NCI-H82 treated with DMSO at 0.1 percent for 48 hours (cell line): ENCODE measurements around the gene S100A8.

Experiments
- DNase-seq: peaks from one replicate; lab custom pipeline; 2025; ENCODE audit not compliant: unreplicated experiment; lab: John Stamatoyannopoulos, UW

Gene S100A8

GRCh38 chr1:153393926-153394325 lies 3.1 kb upstream of the S100A8 start:
- no peak for DNase-seq

DNA sequence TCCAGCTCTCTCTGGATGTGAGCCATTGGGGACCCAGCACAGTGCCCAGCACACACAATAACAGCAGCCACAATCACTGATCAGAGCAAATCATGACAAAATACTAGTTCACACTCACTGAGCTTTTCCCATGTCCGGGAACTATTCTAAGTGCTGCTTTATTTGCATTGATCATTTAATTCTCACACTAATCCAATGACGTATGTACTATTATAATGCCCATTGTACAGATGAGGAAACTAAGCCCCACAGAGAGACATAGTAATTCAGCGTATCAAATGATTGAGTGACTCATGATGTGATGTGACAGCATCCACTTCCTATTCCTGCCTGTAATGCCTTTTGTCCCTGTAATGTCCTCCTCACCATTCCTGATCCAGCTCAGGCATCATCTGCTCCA lies 1.9 kb upstream of the S100A8 start:
- no peak for DNase-seq

DNA sequence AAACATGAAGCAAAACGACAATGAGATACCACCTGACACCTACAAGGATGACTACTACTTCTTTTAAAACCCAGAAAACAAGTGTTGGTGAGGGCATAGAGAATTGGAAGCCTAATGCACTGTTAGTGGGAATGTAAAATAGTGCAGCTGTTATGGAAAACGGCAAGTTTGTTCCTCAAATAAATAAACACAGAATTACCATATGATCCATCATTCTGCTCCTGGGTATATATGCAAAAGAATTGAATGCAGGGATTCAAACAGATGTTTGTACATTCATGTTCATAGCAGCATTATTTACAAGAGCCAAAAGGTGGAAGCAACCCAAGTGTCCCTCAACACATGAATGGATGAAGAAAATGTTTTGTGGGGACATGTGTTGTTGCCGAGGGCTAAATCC lies 1.4 kb upstream of the S100A8 start:
- no peak for DNase-seq

GRCh38 chr1:153389973-153390879 lies 647 bp downstream of the S100A8 start:
- DNase-seq = no peak

- DNase-seq = no peak
Measured at GRCh38 chr1:153389401-153389800, 1.5 kb downstream of the S100A8 start.

- DNase-seq = no peak
Measured at GRCh38 chr1:153387785-153388184, 3.1 kb downstream of the S100A8 start.

DNA sequence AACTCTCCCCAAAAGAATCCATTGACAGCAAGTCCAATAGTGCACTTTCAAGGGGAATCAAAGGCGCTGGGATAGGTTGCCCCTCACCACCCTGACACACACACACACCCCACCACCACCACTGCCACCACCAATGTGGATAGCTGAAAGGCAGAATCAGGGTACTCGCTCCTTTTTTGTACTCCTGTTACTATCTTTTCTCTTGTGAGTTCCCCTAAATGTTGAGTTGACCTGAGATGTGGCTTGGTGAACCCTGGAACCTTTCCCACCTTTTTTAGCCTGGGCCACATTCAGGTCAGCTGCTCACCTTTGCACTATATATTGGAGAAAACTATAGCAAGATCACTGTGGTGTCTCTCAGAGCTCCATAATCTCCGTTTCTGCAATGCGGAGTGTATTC lies 3.9 kb downstream of the S100A8 start:
- DNase-seq = no peak

DNA sequence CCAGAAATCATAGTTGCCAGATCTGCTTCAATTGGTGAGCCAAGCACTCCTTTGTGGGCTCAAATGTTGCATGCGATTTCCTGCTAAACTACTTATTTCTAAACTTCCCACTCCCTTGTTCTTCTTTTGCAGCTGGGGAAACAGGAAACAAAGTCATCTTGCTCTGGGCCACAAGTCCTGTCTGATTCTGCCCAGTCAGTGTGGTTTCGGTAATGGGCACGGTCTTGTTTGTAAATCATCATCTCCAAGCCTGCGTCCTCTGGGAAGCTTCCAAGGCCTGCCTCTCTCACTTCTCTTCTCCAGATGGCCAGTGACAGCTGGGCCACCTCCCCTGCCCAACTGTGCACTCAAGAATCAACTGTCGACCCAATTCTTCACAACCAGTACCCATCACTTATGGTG lies 4.4 kb downstream of the S100A8 start:
- DNase-seq = no peak

DNA sequence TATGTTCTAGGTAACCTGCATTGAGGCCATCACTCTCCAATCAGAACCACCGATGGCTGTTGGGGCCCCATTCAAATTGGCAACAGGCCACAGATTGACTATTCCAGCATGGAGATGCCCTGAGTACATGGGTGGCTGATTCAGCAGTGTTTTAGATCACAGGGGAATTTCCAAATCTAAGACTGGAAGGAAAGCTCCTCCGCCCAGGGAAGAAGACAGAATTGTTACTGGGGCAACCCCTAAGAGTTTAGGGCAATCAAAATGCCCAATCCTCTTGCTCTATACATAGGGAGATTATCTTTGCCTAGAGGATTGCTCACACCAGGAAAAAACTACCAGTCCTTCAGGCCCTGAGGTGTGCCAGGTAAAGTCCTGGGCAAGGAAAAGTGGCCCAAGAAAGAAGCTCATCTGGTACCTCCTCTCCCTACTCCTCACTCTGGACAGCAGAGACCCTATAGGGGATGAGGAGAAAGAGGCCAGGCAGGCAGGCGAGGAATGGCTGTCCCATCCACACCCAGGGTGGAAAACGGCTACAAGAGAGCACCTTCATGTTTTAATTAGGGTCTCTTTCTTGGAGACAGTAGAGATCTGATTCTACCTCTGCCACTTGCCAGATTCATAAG lies 5.8 kb downstream of the S100A8 start:
- no peak for DNase-seq

- no peak for DNase-seq
Measured at GRCh38 chr1:153380711-153381110, 10.2 kb downstream of the S100A8 start.

DNA sequence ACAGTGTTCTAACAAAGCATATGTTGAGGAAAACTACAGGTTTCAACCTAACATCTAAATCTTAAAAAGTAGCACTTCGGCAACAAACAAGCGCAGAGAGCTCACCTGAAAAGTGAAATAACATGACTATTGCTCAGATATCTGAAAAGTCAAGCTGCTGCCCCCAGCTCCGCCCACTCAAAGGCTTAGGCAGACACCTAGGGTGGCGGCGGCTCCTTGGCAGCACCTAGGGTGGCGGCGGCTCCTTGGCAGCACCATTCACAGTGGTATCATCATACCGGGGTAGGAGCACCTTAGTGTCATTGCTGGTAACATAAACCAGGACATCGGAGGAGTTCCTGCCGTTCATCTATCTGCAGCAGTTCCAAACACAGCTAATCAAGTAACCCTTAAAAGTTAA lies 11.3 kb downstream of the S100A8 start:
- DNase-seq = no peak

DNA sequence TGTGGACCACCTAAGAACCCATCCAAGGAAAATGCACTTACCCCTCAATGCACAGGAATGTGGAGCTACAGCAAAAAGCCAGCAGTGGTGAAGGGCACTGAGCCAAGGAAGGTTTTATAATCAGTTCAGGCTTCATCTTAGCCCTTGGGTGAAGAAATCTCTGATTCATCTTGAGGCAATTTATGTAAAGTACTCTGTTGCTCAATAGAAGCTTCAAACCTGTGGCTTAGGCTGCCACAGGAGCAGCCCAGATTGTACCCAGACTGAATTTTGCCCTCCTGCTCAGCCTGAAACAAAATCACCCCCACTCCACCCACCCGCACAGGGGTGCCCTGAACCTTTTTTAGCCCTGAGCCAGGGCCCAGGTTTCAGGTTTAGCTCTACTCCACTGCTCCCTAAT lies 15.4 kb downstream of the S100A8 start, which contains the start of gene S100A12:
TSS of gene S100A12 (minus strand) at position 111 of the 400 bp plus-strand sequence. CDS start 1,029 bp downstream, outside the sequence.
- no peak for DNase-seq

- DNase-seq = no peak
Measured at GRCh38 chr1:153374071-153374470, 16.8 kb downstream of the S100A8 start.

DNA sequence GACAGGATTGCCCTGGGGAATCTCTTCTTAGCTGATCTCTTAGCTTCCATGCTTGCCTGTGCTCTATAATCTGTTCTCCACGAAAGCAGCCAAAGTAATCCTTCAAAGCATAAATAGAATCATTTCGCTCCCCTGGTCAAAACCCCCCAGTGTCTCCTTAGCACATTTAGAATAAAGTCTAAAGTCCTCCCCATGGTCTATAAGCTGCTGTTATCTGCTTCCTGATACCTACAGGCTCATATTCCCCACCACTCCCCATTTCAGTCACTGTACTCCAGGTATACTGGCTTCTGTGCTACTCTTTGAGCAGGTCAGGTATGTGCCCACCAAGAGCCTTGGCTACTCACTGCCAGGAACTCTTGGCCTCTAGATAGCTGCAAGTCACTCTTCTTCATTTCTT lies 18.3 kb downstream of the S100A8 start:
- no peak for DNase-seq

GRCh38 chr1:153371231-153371630 lies 19.6 kb downstream of the S100A8 start:
- DNase-seq = no peak

GRCh38 chr1:153370146-153370545 lies 20.7 kb downstream of the S100A8 start:
- DNase-seq = no peak

GRCh38 chr1:153368495-153368894 lies 22.4 kb downstream of the S100A8 start:
- DNase-seq = no peak

DNA sequence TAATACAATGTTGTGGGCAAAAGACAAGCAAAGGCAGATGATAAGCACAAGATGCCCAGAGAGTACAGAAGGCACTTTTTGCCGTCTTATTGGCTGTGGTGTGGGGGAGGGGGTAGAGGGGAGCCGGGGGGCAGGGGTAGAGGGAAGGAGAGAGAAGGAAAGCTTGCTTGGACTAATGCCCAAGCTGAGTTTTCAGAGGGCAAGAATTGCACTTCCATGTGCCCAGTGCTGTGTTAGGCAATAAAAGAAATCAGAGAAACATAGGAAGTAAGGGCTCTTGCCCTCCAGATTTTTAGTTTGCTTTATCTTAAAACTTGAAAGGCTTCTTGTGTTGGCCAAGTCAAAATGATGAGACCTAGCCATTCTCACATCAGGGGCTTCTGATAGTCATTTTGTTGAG lies 23.8 kb downstream of the S100A8 start:
- DNase-seq = no peak

GRCh38 chr1:153366261-153366660 lies 24.6 kb downstream of the S100A8 start:
- no peak for DNase-seq

DNA sequence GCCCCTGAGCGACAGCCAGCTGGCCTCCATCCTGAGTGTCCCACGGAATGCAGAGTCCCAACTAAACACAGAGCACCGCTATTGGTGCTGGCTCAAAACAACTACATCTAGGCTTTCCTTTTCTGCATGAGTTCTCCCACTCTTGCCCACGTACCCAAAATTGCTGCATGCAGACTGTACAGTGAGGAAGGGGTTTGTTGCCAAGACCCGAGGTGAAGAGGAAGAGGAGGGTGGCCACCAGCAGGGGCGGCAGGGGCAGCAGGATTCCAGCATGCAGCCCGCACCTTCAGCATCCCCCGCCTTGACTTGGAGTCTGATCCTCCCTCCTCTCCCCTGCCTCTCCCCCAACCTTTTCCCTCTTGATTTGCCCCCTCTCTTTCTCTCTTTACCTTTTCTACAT lies 25.2 kb downstream of the S100A8 start:
- no peak for DNase-seq

- no peak for DNase-seq
Measured at GRCh38 chr1:153364766-153365666, 25.9 kb downstream of the S100A8 start.
